Measurements from ENCODE around the gene GLI3. TPM values are rescaled to one million over a fixed set of nuclear protein-coding genes. Genes with fewer than 3 reads are reported as not detected.

The GLI3 gene
- total RNA-seq, 1 donor from 2014 or later, result 126 TPM

DNA sequence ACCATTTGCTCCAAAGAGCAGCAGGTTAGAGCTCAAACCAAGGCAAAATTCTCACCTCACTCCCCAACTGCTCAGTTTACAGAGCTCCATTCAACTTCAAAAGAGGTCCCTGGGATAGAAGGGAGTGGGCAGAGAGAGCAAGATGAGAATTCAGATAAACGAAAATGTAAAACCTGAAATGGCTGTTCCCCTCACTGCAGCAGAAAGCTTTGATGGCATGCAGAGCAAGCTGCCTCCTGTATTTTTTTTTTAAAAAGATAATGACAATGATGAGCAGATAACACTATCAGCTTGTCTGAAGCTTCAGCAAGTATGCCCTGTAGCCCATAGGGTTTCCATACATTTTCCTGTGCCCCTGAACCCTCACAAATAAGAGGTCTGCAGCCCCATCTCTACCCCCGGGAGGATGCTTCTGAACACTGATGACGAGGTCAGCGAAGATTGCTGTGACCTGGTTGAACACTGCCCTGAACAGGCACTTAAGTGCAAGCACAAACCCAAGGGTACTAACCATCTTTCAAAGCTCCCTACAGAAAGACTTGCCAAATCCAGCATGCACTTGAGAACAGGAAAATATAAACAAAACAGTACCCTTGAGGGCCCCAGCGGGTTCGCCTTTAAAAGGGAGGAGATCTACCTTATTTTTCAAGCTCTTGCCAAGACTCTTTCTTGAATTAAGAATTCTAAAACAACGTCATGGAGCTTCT, 81.3 kb downstream of the GLI3 start:
- H3K4me3 Mint-ChIP-seq, result peak overlapping the region; percentile 8
- no peak for DNase-seq (ENCODE audit: low spot score in 2 of 2, unreplicated experiment in 2 of 2)
- H3K36me3 Mint-ChIP-seq, result no peaks in the 10 kb centered on the region
- no peaks in the 10 kb centered on the region for H3K9me3 Mint-ChIP-seq
- H3K27ac Mint-ChIP-seq, result peak overlapping the region; percentile 84
- no peaks in the 10 kb centered on the region for H3K27me3 Mint-ChIP-seq (ENCODE audit: low read depth)
- peaks cover 45% of the 10 kb centered on the region for H3K4me1 Mint-ChIP-seq
- TF ChIP-seq, protein P1, sequence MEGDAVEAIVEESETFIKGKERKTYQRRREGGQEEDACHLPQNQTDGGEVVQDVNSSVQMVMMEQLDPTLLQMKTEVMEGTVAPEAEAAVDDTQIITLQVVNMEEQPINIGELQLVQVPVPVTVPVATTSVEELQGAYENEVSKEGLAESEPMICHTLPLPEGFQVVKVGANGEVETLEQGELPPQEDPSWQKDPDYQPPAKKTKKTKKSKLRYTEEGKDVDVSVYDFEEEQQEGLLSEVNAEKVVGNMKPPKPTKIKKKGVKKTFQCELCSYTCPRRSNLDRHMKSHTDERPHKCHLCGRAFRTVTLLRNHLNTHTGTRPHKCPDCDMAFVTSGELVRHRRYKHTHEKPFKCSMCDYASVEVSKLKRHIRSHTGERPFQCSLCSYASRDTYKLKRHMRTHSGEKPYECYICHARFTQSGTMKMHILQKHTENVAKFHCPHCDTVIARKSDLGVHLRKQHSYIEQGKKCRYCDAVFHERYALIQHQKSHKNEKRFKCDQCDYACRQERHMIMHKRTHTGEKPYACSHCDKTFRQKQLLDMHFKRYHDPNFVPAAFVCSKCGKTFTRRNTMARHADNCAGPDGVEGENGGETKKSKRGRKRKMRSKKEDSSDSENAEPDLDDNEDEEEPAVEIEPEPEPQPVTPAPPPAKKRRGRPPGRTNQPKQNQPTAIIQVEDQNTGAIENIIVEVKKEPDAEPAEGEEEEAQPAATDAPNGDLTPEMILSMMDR (IDR thresholded peaks at IDR 0.05; ENCODE audit: unreplicated experiment), result no peak

DNA sequence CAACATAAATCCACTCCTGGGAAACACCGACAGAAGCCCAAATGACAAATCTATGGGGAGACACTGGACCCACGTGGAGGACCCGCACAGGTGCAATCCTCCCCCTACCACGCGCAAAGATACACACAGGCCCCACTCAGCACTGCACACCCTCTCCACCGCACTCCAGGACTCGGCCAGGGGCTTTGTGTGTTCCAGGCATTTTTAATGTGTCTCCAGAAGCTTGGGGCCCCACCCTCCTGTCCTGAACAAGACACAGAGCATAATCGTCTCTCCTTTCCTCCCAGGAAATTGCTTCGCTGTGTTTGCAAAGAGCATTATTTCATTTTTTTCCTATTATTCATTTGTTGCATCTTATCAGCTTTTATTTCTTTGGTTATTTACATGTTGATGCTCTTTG, 82.8 kb downstream of the GLI3 start:
- peaks cover 35% of the 10 kb centered on the region for H3K4me1 Mint-ChIP-seq
- TF ChIP-seq, protein P1 (IDR thresholded peaks at IDR 0.05; ENCODE audit: unreplicated experiment), result no peak
- H3K9me3 Mint-ChIP-seq, result no peaks in the 10 kb centered on the region
- no peaks in the 10 kb centered on the region for H3K36me3 Mint-ChIP-seq
- no peaks in the 10 kb centered on the region for H3K27me3 Mint-ChIP-seq (ENCODE audit: low read depth)
- H3K4me3 Mint-ChIP-seq, result no peak overlapping the region
- peak overlapping the region; percentile 81 for H3K27ac Mint-ChIP-seq
- DNase-seq (ENCODE audit: low spot score in 2 of 2, unreplicated experiment in 2 of 2), result no peak

DNA sequence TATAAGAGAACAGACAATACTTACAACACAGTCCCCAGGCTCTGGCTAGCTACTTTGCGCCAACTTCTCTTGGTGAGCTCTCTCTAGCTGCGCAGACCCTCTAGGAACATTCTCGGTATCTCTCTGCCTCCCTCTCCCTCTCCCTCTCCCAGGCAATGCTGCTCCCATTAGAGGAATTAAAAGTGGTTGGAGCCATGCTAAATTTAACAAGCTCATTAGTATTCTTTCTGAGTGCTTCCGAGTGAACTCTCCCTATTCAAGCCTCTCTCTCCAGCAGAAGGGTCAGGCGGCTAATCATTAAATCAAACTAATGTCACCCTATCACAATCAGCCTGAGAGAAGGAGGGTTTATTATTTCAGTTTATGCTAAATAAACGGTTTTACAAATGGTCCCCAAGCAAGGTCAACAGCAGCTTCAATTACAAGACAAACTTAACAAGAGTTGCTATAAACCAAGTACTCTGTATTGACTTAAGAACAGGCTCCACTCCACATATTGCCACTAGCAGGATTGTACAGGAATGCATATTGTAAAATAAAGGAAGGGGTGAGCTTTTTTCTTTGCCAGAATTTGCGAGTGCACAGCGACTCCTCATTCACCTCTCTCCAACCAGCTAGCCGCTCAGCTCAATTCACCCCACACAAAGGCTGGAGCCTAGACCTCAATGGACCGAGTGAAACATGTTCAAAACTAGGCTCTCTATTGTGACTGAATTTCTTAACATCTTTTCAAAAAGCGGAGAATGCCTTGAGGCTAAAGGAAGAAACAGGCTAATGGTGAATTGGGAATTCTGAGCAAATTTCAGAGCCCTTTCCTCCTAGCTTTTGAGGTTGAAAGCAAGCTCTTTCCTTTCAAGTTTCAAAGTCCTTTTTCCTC, 84.4 kb downstream of the GLI3 start:
- peaks cover 22% of the 10 kb centered on the region for H3K4me1 Mint-ChIP-seq
- H3K36me3 Mint-ChIP-seq, result peaks cover 2% of the 10 kb centered on the region

DNA sequence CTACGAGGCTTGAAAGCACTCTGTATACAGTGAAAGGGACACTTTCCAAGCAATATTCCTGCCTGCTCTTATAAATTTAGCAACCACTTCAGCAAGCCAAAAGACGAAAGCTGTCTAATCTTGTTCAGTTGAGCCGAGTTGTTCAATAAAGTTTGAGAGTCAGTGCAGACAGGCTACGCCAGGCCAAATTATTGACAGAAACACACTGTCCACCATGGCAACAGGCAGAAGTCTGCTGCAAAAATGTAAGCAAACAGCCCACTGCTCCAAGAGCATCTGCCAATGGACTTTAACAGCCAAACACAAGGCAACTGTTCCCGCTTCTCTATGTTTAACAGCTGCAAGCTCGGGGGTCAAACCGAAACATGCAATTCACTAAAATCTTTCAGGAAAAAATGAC, 85.7 kb downstream of the GLI3 start:
- no peaks in the 10 kb centered on the region for H3K9me3 Mint-ChIP-seq
- H3K4me1 Mint-ChIP-seq, result peaks cover 23% of the 10 kb centered on the region
- TF ChIP-seq, protein P1 (IDR thresholded peaks at IDR 0.05; ENCODE audit: unreplicated experiment), result no peak
- H3K27me3 Mint-ChIP-seq (ENCODE audit: low read depth), result no peaks in the 10 kb centered on the region
- no peak overlapping the region for H3K4me3 Mint-ChIP-seq
- no peak overlapping the region for H3K27ac Mint-ChIP-seq
- peaks cover 12% of the 10 kb centered on the region for H3K36me3 Mint-ChIP-seq
- DNase-seq (ENCODE audit: low spot score in 2 of 2, unreplicated experiment in 2 of 2), result no peak

More for the DNA sequence above, 84.4 kb downstream of the GLI3 start:
- Mint-ChIP-seq H3K4me3 (no peak overlapping the region), H3K9me3 (no peaks in the 10 kb centered on the region), H3K27me3 (ENCODE audit: low read depth) (no peaks in the 10 kb centered on the region), H3K27ac (no peak overlapping the region)
- no peak for DNase-seq (ENCODE audit: low spot score in 2 of 2, unreplicated experiment in 2 of 2)
- TF ChIP-seq, protein P1 (IDR thresholded peaks at IDR 0.05; ENCODE audit: unreplicated experiment), result no peak

DNA sequence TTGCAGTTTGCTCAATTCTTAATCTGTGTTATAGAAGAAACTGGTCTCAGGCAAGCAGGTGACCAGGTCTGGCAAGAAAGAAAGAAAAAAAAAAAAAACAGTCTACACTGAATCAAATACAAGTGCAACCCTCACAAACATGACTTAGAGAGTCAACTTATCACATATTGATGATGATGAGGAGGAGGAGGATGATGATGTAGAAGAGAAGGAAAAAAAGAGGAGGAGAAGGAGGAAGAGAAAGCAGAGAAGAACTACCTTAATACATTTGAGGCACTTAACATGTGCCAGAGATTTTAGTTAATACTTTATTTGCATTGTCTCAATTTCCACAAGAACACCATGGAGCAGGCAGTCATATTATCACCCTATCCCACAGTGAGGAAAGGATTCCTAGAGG, 91.5 kb downstream of the GLI3 start:
- H3K4me1 Mint-ChIP-seq, result peaks cover 48% of the 10 kb centered on the region
- no peak overlapping the region for H3K4me3 Mint-ChIP-seq
- H3K27me3 Mint-ChIP-seq (ENCODE audit: low read depth), result no peaks in the 10 kb centered on the region
- TF ChIP-seq, protein P1 (IDR thresholded peaks at IDR 0.05; ENCODE audit: unreplicated experiment), result no peak
- H3K9me3 Mint-ChIP-seq, result no peaks in the 10 kb centered on the region
- peaks cover 16% of the 10 kb centered on the region for H3K36me3 Mint-ChIP-seq
- peak overlapping the region; percentile 27 for H3K27ac Mint-ChIP-seq
- DNase-seq (ENCODE audit: low spot score in 2 of 2, unreplicated experiment in 2 of 2), result no peak

All from mesothelial cell of epicardium (in vitro differentiated cells).